ENCODE data around the gene LRRC63. TPM values are rescaled to one million over a fixed set of nuclear protein-coding genes. Genes with fewer than 3 reads are reported as not detected.

The LRRC63 gene
- total RNA-seq, 2 experiments from 2014 or later, result 1.0 to 1.5 TPM

- no peak for DNase-seq
- ChIA-PET POLR2A (interaction anchor here (0.6 kb wide), 1 partner anchor 40 kb away, joined by 3 read pairs; no protein-coding TSS in a partner anchor), CTCF (interaction anchor here (0.7 to 7.5 kb wide), 9 partner anchors 11 to 150 kb away, joined by 3 to 54 read pairs (median 5); partner anchors contain the start of gene LCP1)
- H3K27me3 Mint-ChIP-seq, result no peaks in the 10 kb centered on the region
- H3K27ac Mint-ChIP-seq, result peak overlapping the region; percentile 92
- peak overlapping the region; percentile 93 for H3K4me3 Mint-ChIP-seq
- H3K4me1 Mint-ChIP-seq, result peaks cover 94% of the 10 kb centered on the region
- no peaks in the 10 kb centered on the region for H3K9me3 Mint-ChIP-seq
- H3K36me3 Mint-ChIP-seq (ENCODE audit: low read depth), result peaks cover 86% of the 10 kb centered on the region
Measured at GRCh38 chr13:46171217-46171616, 40.5 kb upstream of the LRRC63 start.

GRCh38 chr13:46171739-46172138 lies 40.0 kb upstream of the LRRC63 start:
- Mint-ChIP-seq H3K27me3 (no peaks in the 10 kb centered on the region), H3K4me3 (peak overlapping the region; percentile 93), H3K9me3 (no peaks in the 10 kb centered on the region), H3K4me1 (peaks cover 95% of the 10 kb centered on the region), H3K27ac (peak overlapping the region; percentile 92), H3K36me3 (ENCODE audit: low read depth) (peaks cover 88% of the 10 kb centered on the region)
- no peak for DNase-seq
- ChIA-PET POLR2A (interaction anchor here (1.1 to 1.4 kb wide), 2 partner anchors 10 to 11 kb away, joined by 3 to 6 read pairs; partner anchors contain the start of gene LCP1), CTCF (interaction anchor here (0.6 to 7.5 kb wide), 7 partner anchors 10 to 150 kb away, joined by 3 to 54 read pairs (median 5); partner anchors contain the start of gene LCP1)

- peak overlapping the region; percentile 92 for H3K27ac Mint-ChIP-seq
- H3K27me3 Mint-ChIP-seq, result no peaks in the 10 kb centered on the region
- H3K4me3 Mint-ChIP-seq, result peak overlapping the region; percentile 93
- peaks cover 90% of the 10 kb centered on the region for H3K36me3 Mint-ChIP-seq (ENCODE audit: low read depth)
- peaks cover 94% of the 10 kb centered on the region for H3K4me1 Mint-ChIP-seq
- ChIA-PET CTCF (interaction anchor here (0.6 to 7.5 kb wide), 8 partner anchors 10 to 149 kb away, joined by 3 to 54 read pairs (median 4); partner anchors contain the start of gene LCP1), POLR2A (interaction anchor here (1.1 to 1.4 kb wide), 3 partner anchors 10 to 39 kb away, joined by 3 to 6 read pairs (median 3); partner anchors contain the start of gene LCP1)
- H3K9me3 Mint-ChIP-seq, result no peaks in the 10 kb centered on the region
- DNase-seq, result peak; percentile 89
Measured at GRCh38 chr13:46172531-46172991, 39.2 kb upstream of the LRRC63 start.

GRCh38 chr13:46173656-46174055 lies 38.1 kb upstream of the LRRC63 start:
- H3K4me1 Mint-ChIP-seq, result peaks cover 93% of the 10 kb centered on the region
- H3K27ac Mint-ChIP-seq, result peak overlapping the region; percentile 92
- H3K27me3 Mint-ChIP-seq, result no peaks in the 10 kb centered on the region
- POLR2A ChIA-PET, result no interaction called here
- H3K4me3 Mint-ChIP-seq, result peak overlapping the region; percentile 93
- CTCF ChIA-PET, result interaction anchor here (0.7 to 7.5 kb wide), 4 partner anchors 10 to 138 kb away, joined by 3 to 54 read pairs (median 4); no protein-coding TSS in a partner anchor
- DNase-seq, result peak; percentile 43
- peaks cover 91% of the 10 kb centered on the region for H3K36me3 Mint-ChIP-seq (ENCODE audit: low read depth)
- H3K9me3 Mint-ChIP-seq, result no peaks in the 10 kb centered on the region

- H3K27me3 Mint-ChIP-seq, result no peaks in the 10 kb centered on the region
- no peak for DNase-seq
- H3K36me3 Mint-ChIP-seq (ENCODE audit: low read depth), result peaks cover 88% of the 10 kb centered on the region
- peak overlapping the region; percentile 93 for H3K4me3 Mint-ChIP-seq
- no peaks in the 10 kb centered on the region for H3K9me3 Mint-ChIP-seq
- peak overlapping the region; percentile 98 for H3K27ac Mint-ChIP-seq
- H3K4me1 Mint-ChIP-seq, result peaks cover 66% of the 10 kb centered on the region
- ChIA-PET CTCF (interaction anchor here (0.7 to 1.6 kb wide), 5 partner anchors 16 to 158 kb away, joined by 3 to 8 read pairs (median 5); no protein-coding TSS in a partner anchor), POLR2A (interaction anchor here (0.8 kb wide), 1 partner anchor 16 kb away, joined by 4 read pairs; no protein-coding TSS in a partner anchor)
Measured at GRCh38 chr13:46176756-46177155, 35.0 kb upstream of the LRRC63 start.

- no peaks in the 10 kb centered on the region for H3K27me3 Mint-ChIP-seq
- ChIA-PET POLR2A (interaction anchor here (0.5 kb wide), 1 partner anchor 18 kb away, joined by 3 read pairs; no protein-coding TSS in a partner anchor), CTCF (interaction anchor here (1.1 to 1.9 kb wide), 2 partner anchors 21 to 144 kb away, joined by 3 to 5 read pairs; no protein-coding TSS in a partner anchor)
- no peaks in the 10 kb centered on the region for H3K9me3 Mint-ChIP-seq
- peak overlapping the region; percentile 98 for H3K27ac Mint-ChIP-seq
- H3K4me1 Mint-ChIP-seq, result peaks cover 64% of the 10 kb centered on the region
- peak overlapping the region; percentile 93 for H3K4me3 Mint-ChIP-seq
- peaks cover 80% of the 10 kb centered on the region for H3K36me3 Mint-ChIP-seq (ENCODE audit: low read depth)
- no peak for DNase-seq
Measured at GRCh38 chr13:46178143-46178542, 33.6 kb upstream of the LRRC63 start.

GRCh38 chr13:46178821-46179220 lies 32.9 kb upstream of the LRRC63 start:
- DNase-seq, result no peak
- Mint-ChIP-seq H3K27ac (peak overlapping the region; percentile 98), H3K27me3 (no peaks in the 10 kb centered on the region), H3K36me3 (ENCODE audit: low read depth) (peaks cover 73% of the 10 kb centered on the region), H3K4me3 (peak overlapping the region; percentile 93), H3K4me1 (peaks cover 64% of the 10 kb centered on the region), H3K9me3 (no peaks in the 10 kb centered on the region)
- ChIA-PET CTCF (interaction anchor here (0.9 to 1.9 kb wide), 3 partner anchors 17 to 143 kb away, joined by 5 to 6 read pairs (median 6); no protein-coding TSS in a partner anchor), POLR2A (interaction anchor here (0.7 kb wide), 1 partner anchor 143 kb away, joined by 4 read pairs; no protein-coding TSS in a partner anchor)

- peaks cover 67% of the 10 kb centered on the region for H3K36me3 Mint-ChIP-seq (ENCODE audit: low read depth)
- ChIA-PET POLR2A (interaction anchor here (0.6 to 0.7 kb wide), 2 partner anchors 12 to 142 kb away, joined by 3 to 4 read pairs; no protein-coding TSS in a partner anchor), CTCF (interaction anchor here (1.2 to 1.9 kb wide), 2 partner anchors 19 to 142 kb away, joined by 5 to 6 read pairs; no protein-coding TSS in a partner anchor)
- DNase-seq, result peak; percentile 89
- H3K4me1 Mint-ChIP-seq, result peaks cover 66% of the 10 kb centered on the region
- H3K9me3 Mint-ChIP-seq, result no peaks in the 10 kb centered on the region
- H3K4me3 Mint-ChIP-seq, result peak overlapping the region; percentile 93
- no peaks in the 10 kb centered on the region for H3K27me3 Mint-ChIP-seq
- H3K27ac Mint-ChIP-seq, result peak overlapping the region; percentile 98
Measured at GRCh38 chr13:46179491-46179908, 32.2 kb upstream of the LRRC63 start.

GRCh38 chr13:46179969-46180763 lies 31.6 kb upstream of the LRRC63 start:
- Mint-ChIP-seq H3K27ac (peak overlapping the region; percentile 98), H3K27me3 (no peaks in the 10 kb centered on the region), H3K36me3 (ENCODE audit: low read depth) (peaks cover 60% of the 10 kb centered on the region), H3K4me3 (peak overlapping the region; percentile 93), H3K4me1 (peaks cover 66% of the 10 kb centered on the region), H3K9me3 (no peaks in the 10 kb centered on the region)
- DNase-seq, result no peak
- ChIA-PET POLR2A (no interaction called here), CTCF (interaction anchor here (1.9 kb wide), 1 partner anchor 142 kb away, joined by 5 read pairs; no protein-coding TSS in a partner anchor)

- DNase-seq, result no peak
- POLR2A ChIA-PET, result interaction anchor here (1.4 kb wide), 2 partner anchors 9 to 29 kb away, joined by 3 to 6 read pairs; no protein-coding TSS in a partner anchor
- Mint-ChIP-seq H3K4me3 (peak overlapping the region; percentile 93), H3K4me1 (peaks cover 59% of the 10 kb centered on the region), H3K36me3 (ENCODE audit: low read depth) (peaks cover 50% of the 10 kb centered on the region), H3K27ac (peak overlapping the region; percentile 98), H3K9me3 (no peaks in the 10 kb centered on the region), H3K27me3 (no peaks in the 10 kb centered on the region)
- CTCF ChIA-PET, result interaction anchor here (0.7 to 1.4 kb wide), 3 partner anchors 11 to 140 kb away, joined by 3 to 5 read pairs (median 5); no protein-coding TSS in a partner anchor
Measured at GRCh38 chr13:46181377-46181839, 30.3 kb upstream of the LRRC63 start.

- Mint-ChIP-seq H3K4me1 (peaks cover 53% of the 10 kb centered on the region), H3K27me3 (no peaks in the 10 kb centered on the region), H3K9me3 (no peaks in the 10 kb centered on the region), H3K4me3 (peak within 1 kb of the TSS; percentile 93), H3K27ac (peak within 1 kb of the TSS; percentile 98), H3K36me3 (ENCODE audit: low read depth) (peaks cover 44% of the 10 kb centered on the region)
- ChIA-PET POLR2A (interaction anchor here (1.4 kb wide), 3 partner anchors 10 to 114 kb away, joined by 3 to 6 read pairs (median 4); no protein-coding TSS in a partner anchor), CTCF (interaction anchor here (0.7 to 1.4 kb wide), 5 partner anchors 10 to 140 kb away, joined by 3 to 5 read pairs (median 4); no protein-coding TSS in a partner anchor)
- DNase-seq, result peak; percentile 93
Measured at GRCh38 chr13:46181840-46182490, 29.8 kb upstream of the LRRC63 start, which contains the start of gene LCP1. LCP1 (minus strand) TSS chr13:46182177; CDS start chr13:46159662, 22,515 bp downstream.

All from activated CD4-positive, alpha-beta T cell treated with anti-CD3 and anti-CD28 coated beads, Interleukin-2, amount 10 ng/mL, durations not matched to agents 7 days and 5 days (primary cell).